Measurements from ENCODE around the gene TM9SF2.
A peak's percentile ranks its signal among the peaks of the same experiment; 100 is the strongest.

The TM9SF2 gene

GRCh38 chr13:99528547-99528946 lies 27.3 kb downstream of the TM9SF2 start:
- FAIRE-seq, result no peak
- DNase-seq (ENCODE audit: insufficient read length, low spot score), result no peak
- TF ChIP-seq CTCF (IDR thresholded peaks at IDR 0.05; ENCODE audit: insufficient read depth, missing control alignments), result peak; percentile 62

- no peak for TF ChIP-seq CTCF (IDR thresholded peaks at IDR 0.05; ENCODE audit: insufficient read depth, missing control alignments)
- DNase-seq (ENCODE audit: insufficient read length, low spot score) (no peak), FAIRE-seq (no peak)
Observed at GRCh38 chr13:99536023-99536422, 34.8 kb downstream of the TM9SF2 start.

GRCh38 chr13:99540530-99540929 lies 39.3 kb downstream of the TM9SF2 start:
- no peak for TF ChIP-seq CTCF (IDR thresholded peaks at IDR 0.05; ENCODE audit: insufficient read depth, missing control alignments)
- no peak for FAIRE-seq
- no peak for DNase-seq (ENCODE audit: insufficient read length, low spot score)

GRCh38 chr13:99542788-99543406 lies 41.6 kb downstream of the TM9SF2 start:
- no peak for FAIRE-seq
- TF ChIP-seq CTCF (IDR thresholded peaks at IDR 0.05; ENCODE audit: insufficient read depth, missing control alignments), result no peak
- DNase-seq (ENCODE audit: insufficient read length, low spot score), result no peak

GRCh38 chr13:99545361-99545760 lies 44.1 kb downstream of the TM9SF2 start:
- DNase-seq (ENCODE audit: insufficient read length, low spot score), result no peak
- no peak for TF ChIP-seq CTCF (IDR thresholded peaks at IDR 0.05; ENCODE audit: insufficient read depth, missing control alignments)
- no peak for FAIRE-seq

- no peak for TF ChIP-seq CTCF (IDR thresholded peaks at IDR 0.05; ENCODE audit: insufficient read depth, missing control alignments)
- FAIRE-seq (no peak), DNase-seq (ENCODE audit: insufficient read length, low spot score) (no peak)
Observed at GRCh38 chr13:99545979-99546378, 44.7 kb downstream of the TM9SF2 start.

- FAIRE-seq (no peak), DNase-seq (ENCODE audit: insufficient read length, low spot score) (no peak)
- TF ChIP-seq CTCF (IDR thresholded peaks at IDR 0.05; ENCODE audit: insufficient read depth, missing control alignments), result no peak
Observed at GRCh38 chr13:99546878-99547277, 45.6 kb downstream of the TM9SF2 start.

Measured in D721Med (cell line).